ENCODE data around the gene PSKH1.

Gene PSKH1

DNA sequence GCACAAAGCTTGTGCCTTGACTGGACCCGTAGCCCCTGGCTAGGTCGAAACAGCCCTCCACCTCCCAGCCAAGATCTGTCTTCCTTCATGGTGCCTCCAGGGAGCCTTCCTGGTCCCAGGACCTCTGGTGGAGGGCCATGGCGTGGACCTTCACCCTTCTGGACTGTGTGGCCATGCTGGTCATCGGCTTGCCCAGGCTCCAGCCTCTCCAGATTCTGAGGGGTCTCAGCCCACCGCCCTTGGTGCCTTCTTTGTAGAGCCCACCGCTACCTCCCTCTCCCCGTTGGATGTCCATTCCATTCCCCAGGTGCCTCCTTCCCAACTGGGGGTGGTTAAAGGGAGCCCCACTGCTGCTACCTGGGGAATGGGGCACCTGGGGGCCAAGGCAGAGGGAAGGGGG is 35.1 kb downstream of the PSKH1 start:
- TF ChIP-seq BACH2 (CRISPR knock-in tag; IDR thresholded peaks at IDR 0.05; ENCODE audit: borderline replicate concordance): no peak
- TF ChIP-seq ZNF8 (CRISPR knock-in tag; IDR thresholded peaks at IDR 0.05): no peak
- no peak for TF ChIP-seq RARB (CRISPR knock-in tag; IDR thresholded peaks at IDR 0.05)
- TF ChIP-seq ARNTL (CRISPR knock-in tag; IDR thresholded peaks at IDR 0.05; ENCODE audit: borderline replicate concordance, low read depth): no peak
- TF ChIP-seq PPARA (CRISPR knock-in tag; IDR thresholded peaks at IDR 0.05; ENCODE audit: borderline replicate concordance): no peak
- no peak for TF ChIP-seq OSR1 (CRISPR knock-in tag; IDR thresholded peaks at IDR 0.05)
- TF ChIP-seq, protein P1, sequence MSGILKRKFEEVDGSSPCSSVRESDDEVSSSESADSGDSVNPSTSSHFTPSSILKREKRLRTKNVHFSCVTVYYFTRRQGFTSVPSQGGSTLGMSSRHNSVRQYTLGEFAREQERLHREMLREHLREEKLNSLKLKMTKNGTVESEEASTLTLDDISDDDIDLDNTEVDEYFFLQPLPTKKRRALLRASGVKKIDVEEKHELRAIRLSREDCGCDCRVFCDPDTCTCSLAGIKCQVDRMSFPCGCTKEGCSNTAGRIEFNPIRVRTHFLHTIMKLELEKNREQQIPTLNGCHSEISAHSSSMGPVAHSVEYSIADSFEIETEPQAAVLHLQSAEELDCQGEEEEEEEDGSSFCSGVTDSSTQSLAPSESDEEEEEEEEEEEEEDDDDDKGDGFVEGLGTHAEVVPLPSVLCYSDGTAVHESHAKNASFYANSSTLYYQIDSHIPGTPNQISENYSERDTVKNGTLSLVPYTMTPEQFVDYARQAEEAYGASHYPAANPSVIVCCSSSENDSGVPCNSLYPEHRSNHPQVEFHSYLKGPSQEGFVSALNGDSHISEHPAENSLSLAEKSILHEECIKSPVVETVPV (CRISPR knock-in tag; IDR thresholded peaks at IDR 0.05): no peak
- no peak for TF ChIP-seq ISL1 (CRISPR knock-in tag; IDR thresholded peaks at IDR 0.05)
- no peak for TF ChIP-seq GLIS3 (CRISPR knock-in tag; IDR thresholded peaks at IDR 0.05)
- TF ChIP-seq CSDC2 (CRISPR knock-in tag; IDR thresholded peaks at IDR 0.05): no peak
- TF ChIP-seq ESRRG (CRISPR knock-in tag; IDR thresholded peaks at IDR 0.05): no peak
- TF ChIP-seq ZNF70 (CRISPR knock-in tag; IDR thresholded peaks at IDR 0.05): no peak
- TF ChIP-seq, protein P2, sequence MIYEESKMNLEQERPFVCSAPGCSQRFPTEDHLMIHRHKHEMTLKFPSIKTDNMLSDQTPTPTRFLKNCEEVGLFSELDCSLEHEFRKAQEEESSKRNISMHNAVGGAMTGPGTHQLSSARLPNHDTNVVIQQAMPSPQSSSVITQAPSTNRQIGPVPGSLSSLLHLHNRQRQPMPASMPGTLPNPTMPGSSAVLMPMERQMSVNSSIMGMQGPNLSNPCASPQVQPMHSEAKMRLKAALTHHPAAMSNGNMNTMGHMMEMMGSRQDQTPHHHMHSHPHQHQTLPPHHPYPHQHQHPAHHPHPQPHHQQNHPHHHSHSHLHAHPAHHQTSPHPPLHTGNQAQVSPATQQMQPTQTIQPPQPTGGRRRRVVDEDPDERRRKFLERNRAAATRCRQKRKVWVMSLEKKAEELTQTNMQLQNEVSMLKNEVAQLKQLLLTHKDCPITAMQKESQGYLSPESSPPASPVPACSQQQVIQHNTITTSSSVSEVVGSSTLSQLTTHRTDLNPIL (CRISPR knock-in tag; IDR thresholded peaks at IDR 0.05; ENCODE audit: low read depth): no peak
- no peak for TF ChIP-seq SNAI2 (CRISPR knock-in tag; IDR thresholded peaks at IDR 0.05)
- no peak for TF ChIP-seq TOX (CRISPR knock-in tag; IDR thresholded peaks at IDR 0.05; ENCODE audit: borderline replicate concordance)
- TF ChIP-seq, protein P3, sequence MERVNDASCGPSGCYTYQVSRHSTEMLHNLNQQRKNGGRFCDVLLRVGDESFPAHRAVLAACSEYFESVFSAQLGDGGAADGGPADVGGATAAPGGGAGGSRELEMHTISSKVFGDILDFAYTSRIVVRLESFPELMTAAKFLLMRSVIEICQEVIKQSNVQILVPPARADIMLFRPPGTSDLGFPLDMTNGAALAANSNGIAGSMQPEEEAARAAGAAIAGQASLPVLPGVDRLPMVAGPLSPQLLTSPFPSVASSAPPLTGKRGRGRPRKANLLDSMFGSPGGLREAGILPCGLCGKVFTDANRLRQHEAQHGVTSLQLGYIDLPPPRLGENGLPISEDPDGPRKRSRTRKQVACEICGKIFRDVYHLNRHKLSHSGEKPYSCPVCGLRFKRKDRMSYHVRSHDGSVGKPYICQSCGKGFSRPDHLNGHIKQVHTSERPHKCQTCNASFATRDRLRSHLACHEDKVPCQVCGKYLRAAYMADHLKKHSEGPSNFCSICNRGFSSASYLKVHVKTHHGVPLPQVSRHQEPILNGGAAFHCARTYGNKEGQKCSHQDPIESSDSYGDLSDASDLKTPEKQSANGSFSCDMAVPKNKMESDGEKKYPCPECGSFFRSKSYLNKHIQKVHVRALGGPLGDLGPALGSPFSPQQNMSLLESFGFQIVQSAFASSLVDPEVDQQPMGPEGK (CRISPR knock-in tag; IDR thresholded peaks at IDR 0.05; ENCODE audit: borderline replicate concordance): no peak
- TF ChIP-seq ZNF565 (CRISPR knock-in tag; conservative IDR thresholded peaks at IDR 0.05; ENCODE audit: low read depth): no peak
- ATAC-seq: peak; percentile 4

DNA sequence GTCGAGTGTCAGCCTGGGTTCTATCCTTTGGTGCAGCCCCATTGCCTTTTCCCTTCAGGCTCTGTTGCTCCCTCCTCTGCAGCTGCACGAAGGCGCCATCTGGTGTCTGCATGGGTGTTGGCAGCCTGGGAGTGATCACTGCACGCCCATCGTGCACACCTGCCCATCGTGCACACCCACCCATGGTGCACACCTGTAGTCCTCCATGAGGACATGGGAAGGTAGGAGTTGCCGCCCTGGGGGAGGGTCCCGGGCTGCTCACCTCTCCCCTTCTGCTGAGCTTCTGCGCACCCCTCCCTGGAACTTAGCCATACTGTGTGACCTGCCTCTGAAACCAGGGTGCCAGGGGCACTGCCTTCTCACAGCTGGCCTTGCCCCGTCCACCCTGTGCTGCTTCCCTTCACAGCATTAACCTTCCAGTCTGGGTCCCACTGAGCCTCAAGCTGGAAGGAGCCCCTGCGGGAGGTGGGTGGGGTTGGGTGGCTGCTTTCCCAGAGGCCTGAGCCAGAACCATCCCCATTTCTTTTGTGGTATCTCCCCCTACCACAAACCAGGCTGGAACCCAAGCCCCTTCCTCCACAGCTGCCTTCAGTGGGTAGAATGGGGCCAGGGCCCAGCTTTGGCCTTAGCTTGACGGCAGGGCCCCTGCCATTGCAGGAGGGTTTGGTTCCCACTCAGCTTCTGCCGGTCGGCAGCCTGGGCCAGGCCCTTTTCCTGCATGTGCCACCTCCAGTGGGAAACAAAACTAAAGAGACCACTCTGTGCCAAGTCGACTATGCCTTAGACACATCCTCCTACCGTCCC is 35.7 kb downstream of the PSKH1 start:
- TF ChIP-seq, protein P4, sequence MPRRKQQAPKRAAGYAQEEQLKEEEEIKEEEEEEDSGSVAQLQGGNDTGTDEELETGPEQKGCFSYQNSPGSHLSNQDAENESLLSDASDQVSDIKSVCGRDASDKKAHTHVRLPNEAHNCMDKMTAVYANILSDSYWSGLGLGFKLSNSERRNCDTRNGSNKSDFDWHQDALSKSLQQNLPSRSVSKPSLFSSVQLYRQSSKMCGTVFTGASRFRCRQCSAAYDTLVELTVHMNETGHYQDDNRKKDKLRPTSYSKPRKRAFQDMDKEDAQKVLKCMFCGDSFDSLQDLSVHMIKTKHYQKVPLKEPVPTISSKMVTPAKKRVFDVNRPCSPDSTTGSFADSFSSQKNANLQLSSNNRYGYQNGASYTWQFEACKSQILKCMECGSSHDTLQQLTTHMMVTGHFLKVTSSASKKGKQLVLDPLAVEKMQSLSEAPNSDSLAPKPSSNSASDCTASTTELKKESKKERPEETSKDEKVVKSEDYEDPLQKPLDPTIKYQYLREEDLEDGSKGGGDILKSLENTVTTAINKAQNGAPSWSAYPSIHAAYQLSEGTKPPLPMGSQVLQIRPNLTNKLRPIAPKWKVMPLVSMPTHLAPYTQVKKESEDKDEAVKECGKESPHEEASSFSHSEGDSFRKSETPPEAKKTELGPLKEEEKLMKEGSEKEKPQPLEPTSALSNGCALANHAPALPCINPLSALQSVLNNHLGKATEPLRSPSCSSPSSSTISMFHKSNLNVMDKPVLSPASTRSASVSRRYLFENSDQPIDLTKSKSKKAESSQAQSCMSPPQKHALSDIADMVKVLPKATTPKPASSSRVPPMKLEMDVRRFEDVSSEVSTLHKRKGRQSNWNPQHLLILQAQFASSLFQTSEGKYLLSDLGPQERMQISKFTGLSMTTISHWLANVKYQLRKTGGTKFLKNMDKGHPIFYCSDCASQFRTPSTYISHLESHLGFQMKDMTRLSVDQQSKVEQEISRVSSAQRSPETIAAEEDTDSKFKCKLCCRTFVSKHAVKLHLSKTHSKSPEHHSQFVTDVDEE (CRISPR knock-in tag; IDR thresholded peaks at IDR 0.05): no peak
- TF ChIP-seq BACH2 (CRISPR knock-in tag; IDR thresholded peaks at IDR 0.05; ENCODE audit: borderline replicate concordance) (no peak), ESRRG (CRISPR knock-in tag; IDR thresholded peaks at IDR 0.05) (no peak), TOX (CRISPR knock-in tag; IDR thresholded peaks at IDR 0.05; ENCODE audit: borderline replicate concordance) (no peak), SNAI2 (CRISPR knock-in tag; IDR thresholded peaks at IDR 0.05) (no peak), ARNTL (CRISPR knock-in tag; IDR thresholded peaks at IDR 0.05; ENCODE audit: borderline replicate concordance, low read depth) (no peak), GLIS3 (CRISPR knock-in tag; IDR thresholded peaks at IDR 0.05) (no peak), PPARA (CRISPR knock-in tag; IDR thresholded peaks at IDR 0.05; ENCODE audit: borderline replicate concordance) (no peak)
- peak; percentile 86 for ATAC-seq

DNA sequence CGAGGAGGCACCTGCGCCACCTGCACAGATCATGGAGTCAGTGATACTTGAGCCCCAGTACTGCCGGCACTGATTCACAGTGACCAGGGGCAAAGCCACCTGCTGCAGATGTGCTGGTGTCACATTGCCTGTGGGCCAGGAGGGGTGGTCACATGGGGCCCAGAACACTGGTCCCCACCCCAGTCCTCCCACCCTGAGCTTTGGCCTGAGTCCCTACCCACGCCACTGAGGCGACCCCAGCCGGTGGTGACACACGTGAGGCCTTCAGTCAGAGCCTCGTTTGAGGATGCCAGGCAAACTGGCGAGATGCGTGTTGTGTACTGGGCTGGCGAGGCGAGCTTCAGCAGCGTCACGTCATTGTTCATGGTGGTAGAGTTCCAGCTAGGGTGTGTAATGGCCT is 37.1 kb downstream of the PSKH1 start:
- no peak for ATAC-seq
- TF ChIP-seq ZFP3 (CRISPR knock-in tag; IDR thresholded peaks at IDR 0.05) (no peak), ZFP30 (CRISPR knock-in tag; IDR thresholded peaks at IDR 0.05) (no peak), ZC3H10 (CRISPR knock-in tag; IDR thresholded peaks at IDR 0.05) (no peak), TOX (CRISPR knock-in tag; IDR thresholded peaks at IDR 0.05; ENCODE audit: borderline replicate concordance) (no peak), PPARA (CRISPR knock-in tag; IDR thresholded peaks at IDR 0.05; ENCODE audit: borderline replicate concordance) (no peak), RARB (CRISPR knock-in tag; IDR thresholded peaks at IDR 0.05) (no peak), ARNTL (CRISPR knock-in tag; IDR thresholded peaks at IDR 0.05; ENCODE audit: borderline replicate concordance, low read depth) (no peak), SNAI2 (CRISPR knock-in tag; IDR thresholded peaks at IDR 0.05) (no peak), TCF4 (CRISPR knock-in tag; IDR thresholded peaks at IDR 0.05; ENCODE audit: borderline replicate concordance) (no peak), ZNF8 (CRISPR knock-in tag; IDR thresholded peaks at IDR 0.05) (no peak), CSDC2 (CRISPR knock-in tag; IDR thresholded peaks at IDR 0.05) (no peak)
- TF ChIP-seq, protein P3 (CRISPR knock-in tag; IDR thresholded peaks at IDR 0.05; ENCODE audit: borderline replicate concordance): no peak
- TF ChIP-seq, protein P4 (CRISPR knock-in tag; IDR thresholded peaks at IDR 0.05): no peak
